Transverse colon (tissue), 4 donors: ENCODE measurements around the gene PSMB11. TPM values are rescaled to one million over a fixed set of nuclear protein-coding genes. Genes with fewer than 3 reads are reported as not detected.

Experiments used
- DNase-seq: peaks from one replicate; pipeline ENCODE4 v3.0.0-alpha.2; 2019
- H3K27ac ChIP-seq, 4 donors: fragments of 200-600 bp; sonication (generic); 2 replicates each; pipeline ENCODE4 v1.5.1; 2016 to 2018; ENCODE audit warnings: inconsistent platforms in 4 of 4
- H3K27me3 ChIP-seq: fragments of 200-600 bp; sonication (generic); 2 replicates; pipeline ENCODE4 v1.5.1; 2017; ENCODE audit warnings: inconsistent platforms
- H3K36me3 ChIP-seq, 4 donors: fragments of 200-600 bp; sonication (generic); 2 replicates each; pipeline ENCODE4 v1.5.1; 2017 to 2019; ENCODE audit warnings: inconsistent platforms in 4 of 4
- H3K4me1 ChIP-seq, 4 donors: fragments of 200-600 bp; sonication (generic); 2 replicates each; pipeline ENCODE4 v1.5.1; 2017 to 2020; ENCODE audit warnings: inconsistent platforms in 4 of 4
- H3K4me3 ChIP-seq, 4 donors: fragments of 200-600 bp; sonication (generic); 1 replicate in 1 of 4; 2 replicates in 3 of 4; pipeline versions ENCODE4 v1.5.1 to v1.6.1; 2017 to 2019; ENCODE audit warnings: inconsistent platforms in 4 of 4
- H3K9me3 ChIP-seq, 2 donors: fragments of 200-600 bp; sonication (generic); 2 replicates each; pipeline ENCODE4 v1.5.1; 2017 to 2019; ENCODE audit warnings: inconsistent platforms in 2 of 2
- CTCF ChIP-seq, 5 experiments: fragments of 200-600 bp in 3 of 5; fragments of 450-650 bp in 2 of 5; sonication (generic) in 3 of 5; IDR thresholded peaks; 1 replicate in 2 of 5; 2 replicates in 3 of 5; pipeline ENCODE4 v1.5.1; 2016 to 2017; ENCODE audit warnings: antibody characterized with exemption in 5 of 5, inconsistent platforms in 3 of 5, mild to moderate bottlenecking in 2 of 5, moderate library complexity in 1 of 5
- EP300 ChIP-seq: sonication (generic); formaldehyde crosslinking; IDR thresholded peaks from one replicate; pipeline ENCODE4 v1.6.1; 2017; ENCODE audit warnings: antibody characterized with exemption, low read depth
- POLR2A ChIP-seq: fragments of 450-650 bp; IDR thresholded peaks from one replicate; pipeline ENCODE4 v1.6.1; 2016; ENCODE audit warnings: antibody characterized with exemption, mild to moderate bottlenecking, moderate library complexity
- POLR2AphosphoS5 ChIP-seq, 3 donors: sonication (generic); formaldehyde crosslinking; IDR thresholded peaks; one replicate each; pipeline ENCODE4 v1.6.1; 2016; ENCODE audit warnings: antibody characterized with exemption in 3 of 3
- WGBS, 2 donors: methylation state at CpG; one replicate each; pipeline ENCODE4 v1.1.5; 2018; ENCODE audit warnings: low coverage in 1 of 2; 5-methylcytosine and 5-hydroxymethylcytosine counted together
- in situ Hi-C, 4 donors: fragments of 200-750 bp; cut with MboI; loops; one replicate each; pipeline versions ENCODE4 v1.15.0 to v1.15.1; 2017; ENCODE audit warnings: low sequenced_read_pairs in 3 of 4, low pct_ligation_motif_present in 1 of 4, low pct_unique_long_range_greater_than_20kb in 1 of 4
- intact Hi-C: fragments of 100-400 bp; cut with DNase I; formaldehyde crosslinking; loops from one replicate; pipeline ENCODE4 v1.15.1; 2023; ENCODE audit warnings: low total_unique reads
- total RNA-seq, 4 donors: library from RNA; depleted of rRNA; stranded (reverse); fragments of >200 nt; gene quantifications; one replicate each; pipeline ENCODE4 v1.1.0, GENCODE V29; 2016

The PSMB11 gene
- total RNA-seq, 4 donors from 2014 or later, result not detected

DNA sequence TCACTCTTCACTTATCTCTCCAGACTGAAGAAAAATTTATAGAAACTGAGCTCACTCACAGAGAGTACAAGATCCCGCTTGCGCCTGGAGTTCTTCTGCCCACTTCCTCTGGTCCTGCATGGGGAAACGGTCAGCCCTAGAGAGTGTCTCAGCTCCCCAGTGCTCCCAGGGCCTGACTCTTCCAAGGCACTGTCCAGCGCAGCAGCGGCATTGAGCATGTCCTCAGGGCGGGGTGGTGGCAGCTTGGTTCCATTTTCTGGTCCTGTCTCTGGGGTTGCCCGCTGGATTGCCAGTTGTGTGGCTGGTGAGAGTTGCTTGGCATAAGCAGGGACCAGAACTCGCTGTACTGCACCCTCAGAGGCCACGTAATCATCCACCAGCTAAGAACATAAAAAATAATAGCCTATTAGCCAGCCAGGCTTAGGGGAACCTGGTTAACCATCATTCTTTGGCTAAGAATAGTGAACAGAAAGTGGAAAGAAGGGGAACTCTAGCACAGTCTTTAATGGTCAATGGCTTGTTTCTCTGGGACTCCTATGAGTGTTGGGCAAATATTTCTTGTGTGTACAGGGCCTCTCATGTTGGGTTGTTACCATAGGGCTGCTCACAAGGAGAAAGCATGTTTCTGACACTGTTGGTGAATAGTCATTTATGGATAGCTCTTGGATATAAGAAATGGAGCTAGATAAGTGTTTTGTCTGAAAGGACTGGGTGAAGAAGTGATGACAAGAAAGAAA lies 46.0 kb upstream of the PSMB11 start:
- Histone ChIP-seq H3K36me3 (no peaks in the 10 kb centered on the region), H3K9me3 (no peaks in the 10 kb centered on the region), H3K4me1 (peaks cover 2 to 14% (median 7%) of the 10 kb centered on the region in 4 donors), H3K27ac (no peak overlapping the region), H3K27me3 (no peaks in the 10 kb centered on the region), H3K4me3 (no peak overlapping the region)
- TF ChIP-seq POLR2A (no peak), CTCF (IDR thresholded peaks at IDR 0.05) (no peak), EP300 (no peak), POLR2AphosphoS5 (IDR thresholded peaks at IDR 0.05) (no peak)
- WGBS, 2 donors, result 86% methylated on average over 9 of the region's 9 CpGs; no CpG with 5 or more reads in 1 of the 2 donors
- DNase-seq, result no peak
- in situ Hi-C loops (no loop called here), intact Hi-C loops (no loop called here)

GRCh38 chr14:22996768-22997654 lies 45.0 kb upstream of the PSMB11 start:
- H3K36me3 ChIP-seq, result no peaks in the 10 kb centered on the region
- intact Hi-C loops, result no loop called here
- no peak overlapping the region for H3K4me3 ChIP-seq
- no peak for DNase-seq
- H3K4me1 ChIP-seq, result peaks cover 2 to 18% (median 10%) of the 10 kb centered on the region in 4 donors
- in situ Hi-C loops, result no loop called here
- no peaks in the 10 kb centered on the region for H3K9me3 ChIP-seq
- H3K27ac ChIP-seq, result no peak overlapping the region
- 77 to 93% methylated on average over 3 to 10 of the region's 11 CpGs for WGBS, 2 donors
- no peak for TF ChIP-seq POLR2A
- no peak for TF ChIP-seq EP300
- no peak for TF ChIP-seq CTCF (IDR thresholded peaks at IDR 0.05)
- no peak for TF ChIP-seq POLR2AphosphoS5 (IDR thresholded peaks at IDR 0.05)
- H3K27me3 ChIP-seq, result no peaks in the 10 kb centered on the region

DNA sequence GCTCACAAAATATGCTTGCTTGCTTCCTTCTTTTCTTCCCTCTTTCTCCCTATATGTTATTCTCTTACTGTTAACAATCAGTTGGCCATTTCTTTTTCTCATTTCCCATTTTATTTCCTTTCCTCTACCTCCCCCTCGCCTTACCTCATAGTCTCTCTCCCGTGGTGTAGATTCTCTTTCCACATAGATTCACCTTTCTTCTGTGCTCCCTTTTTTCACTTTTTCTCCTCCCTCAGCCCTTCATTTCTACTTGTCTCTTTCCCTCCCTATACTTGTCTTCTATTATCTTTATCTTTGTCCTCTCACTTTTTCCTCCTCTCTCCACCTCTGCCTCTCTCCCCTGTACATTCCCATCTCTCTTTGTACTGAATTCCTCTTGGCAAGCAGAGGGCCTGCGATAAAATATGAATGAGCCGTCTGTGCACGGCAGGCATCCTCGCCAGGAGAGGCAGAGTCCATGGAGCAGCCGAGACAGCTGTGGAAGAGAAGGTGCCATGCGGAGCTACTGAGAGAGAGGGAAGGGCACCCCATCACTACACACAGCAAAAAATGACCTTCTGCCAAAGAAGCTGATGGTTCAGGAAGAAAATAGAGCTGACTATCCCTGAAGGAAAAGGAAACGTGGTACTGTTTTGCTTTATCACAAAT lies 44.2 kb upstream of the PSMB11 start:
- Histone ChIP-seq H3K27ac (no peak overlapping the region), H3K4me3 (no peak overlapping the region), H3K27me3 (no peaks in the 10 kb centered on the region), H3K9me3 (no peaks in the 10 kb centered on the region), H3K4me1 (peaks cover 2 to 18% (median 10%) of the 10 kb centered on the region in 4 donors), H3K36me3 (no peaks in the 10 kb centered on the region)
- TF ChIP-seq POLR2AphosphoS5 (IDR thresholded peaks at IDR 0.05) (no peak), EP300 (no peak), POLR2A (no peak), CTCF (IDR thresholded peaks at IDR 0.05) (no peak)
- intact Hi-C loops, result no loop called here
- DNase-seq, result no peak
- in situ Hi-C loops, result no loop called here
- 46 to 66% methylated on average over 9 of the region's 9 CpGs for WGBS, 2 donors
